Measurements from ENCODE around the gene NOXRED1.
A peak's percentile ranks its signal among the peaks of the same experiment; 100 is the strongest.

NOXRED1 gene, protein sequence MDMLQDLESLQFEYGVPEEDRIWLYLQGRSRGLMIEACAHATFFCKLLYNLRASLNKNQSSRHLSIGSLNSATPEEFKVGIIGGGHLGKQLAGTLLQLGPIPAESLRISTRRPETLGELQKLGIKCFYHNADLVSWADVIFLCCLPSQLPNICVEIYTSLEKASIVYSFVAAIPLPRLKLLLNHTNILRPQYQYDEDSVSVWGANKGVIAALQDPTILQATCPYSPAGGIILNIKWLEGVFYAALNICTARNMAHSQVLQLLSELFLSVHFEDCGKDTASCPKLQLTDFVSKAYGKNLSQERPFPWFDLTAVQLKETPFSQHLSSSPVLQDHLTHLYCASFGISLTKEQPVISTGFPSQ

GRCh38 chr14:77423423-77423822, at the start of gene NOXRED1:
NOXRED1 (minus strand) TSS chr14:77423523; CDS start chr14:77422889, 634 bp downstream.
- Mint-ChIP-seq H3K36me3 (ENCODE audit: low read depth) (peaks cover 84% of the 10 kb centered on the region), H3K4me1 (no peaks in the 10 kb centered on the region), H3K27me3 (ENCODE audit: low read depth, poor library complexity) (peaks cover 3% of the 10 kb centered on the region), H3K27ac (no peak within 1 kb of the TSS), H3K9me3 (peaks cover 28% of the 10 kb centered on the region), H3K4me3 (no peak within 1 kb of the TSS)
- DNase-seq = no peak
- TF ChIP-seq, protein P1, sequence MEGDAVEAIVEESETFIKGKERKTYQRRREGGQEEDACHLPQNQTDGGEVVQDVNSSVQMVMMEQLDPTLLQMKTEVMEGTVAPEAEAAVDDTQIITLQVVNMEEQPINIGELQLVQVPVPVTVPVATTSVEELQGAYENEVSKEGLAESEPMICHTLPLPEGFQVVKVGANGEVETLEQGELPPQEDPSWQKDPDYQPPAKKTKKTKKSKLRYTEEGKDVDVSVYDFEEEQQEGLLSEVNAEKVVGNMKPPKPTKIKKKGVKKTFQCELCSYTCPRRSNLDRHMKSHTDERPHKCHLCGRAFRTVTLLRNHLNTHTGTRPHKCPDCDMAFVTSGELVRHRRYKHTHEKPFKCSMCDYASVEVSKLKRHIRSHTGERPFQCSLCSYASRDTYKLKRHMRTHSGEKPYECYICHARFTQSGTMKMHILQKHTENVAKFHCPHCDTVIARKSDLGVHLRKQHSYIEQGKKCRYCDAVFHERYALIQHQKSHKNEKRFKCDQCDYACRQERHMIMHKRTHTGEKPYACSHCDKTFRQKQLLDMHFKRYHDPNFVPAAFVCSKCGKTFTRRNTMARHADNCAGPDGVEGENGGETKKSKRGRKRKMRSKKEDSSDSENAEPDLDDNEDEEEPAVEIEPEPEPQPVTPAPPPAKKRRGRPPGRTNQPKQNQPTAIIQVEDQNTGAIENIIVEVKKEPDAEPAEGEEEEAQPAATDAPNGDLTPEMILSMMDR (IDR thresholded peaks at IDR 0.05) = no peak

- Mint-ChIP-seq H3K9me3 (no peaks in the 10 kb centered on the region), H3K36me3 (ENCODE audit: low read depth) (peaks cover 37% of the 10 kb centered on the region), H3K4me1 (peaks cover 43% of the 10 kb centered on the region), H3K27me3 (ENCODE audit: low read depth, poor library complexity) (peaks cover under 1% of the 10 kb centered on the region), H3K27ac (peak overlapping the region; percentile 59), H3K4me3 (no peak overlapping the region)
- no peak for DNase-seq
- TF ChIP-seq, protein P1 (IDR thresholded peaks at IDR 0.05) = no peak
Observed at GRCh38 chr14:77470224-77470870, 47.0 kb upstream of the NOXRED1 start.

DNA sequence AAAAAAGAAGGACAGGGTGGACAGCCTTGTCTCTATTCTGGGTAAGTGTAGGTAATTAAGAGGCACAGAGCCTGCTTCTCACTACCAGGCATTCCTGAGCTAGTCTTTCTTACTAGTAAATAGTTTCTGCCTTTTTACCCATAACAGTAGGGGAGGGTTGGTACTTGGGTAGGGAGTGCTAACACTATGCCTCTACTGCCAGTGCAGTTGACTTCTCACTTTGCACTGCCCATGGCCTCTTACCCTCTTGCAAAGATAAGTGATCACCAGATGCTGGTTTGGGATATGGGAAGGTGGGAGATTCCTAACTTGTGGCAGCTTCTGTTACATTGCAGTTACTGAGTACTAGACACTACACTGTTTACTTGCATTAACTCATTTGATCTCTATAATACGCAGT, 46.2 kb upstream of the NOXRED1 start:
- Mint-ChIP-seq H3K4me1 (peaks cover 35% of the 10 kb centered on the region), H3K9me3 (no peaks in the 10 kb centered on the region), H3K36me3 (ENCODE audit: low read depth) (peaks cover 45% of the 10 kb centered on the region), H3K27ac (peak overlapping the region; percentile 81), H3K4me3 (no peak overlapping the region), H3K27me3 (ENCODE audit: low read depth, poor library complexity) (no peaks in the 10 kb centered on the region)
- DNase-seq = no peak
- TF ChIP-seq, protein P1 (IDR thresholded peaks at IDR 0.05) = no peak

DNA sequence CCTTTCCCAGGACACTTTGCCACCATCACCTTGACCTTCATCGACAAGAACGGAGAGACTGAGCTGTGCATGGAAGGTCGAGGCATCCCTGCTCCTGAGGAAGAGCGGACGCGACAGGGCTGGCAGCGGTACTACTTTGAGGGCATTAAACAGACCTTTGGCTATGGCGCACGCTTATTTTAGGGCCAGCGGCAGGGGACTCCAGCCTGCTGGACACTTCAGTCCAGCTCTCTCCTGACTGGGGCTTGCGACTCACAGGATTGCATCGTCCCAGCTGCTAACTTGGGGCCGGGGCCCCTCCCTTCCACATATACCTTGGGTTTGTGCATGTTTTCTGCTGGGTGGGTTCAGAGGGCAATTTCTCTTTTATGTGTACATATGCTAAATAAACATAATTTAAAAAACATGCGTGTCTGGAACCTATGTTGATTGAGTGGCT, 45.8 kb upstream of the NOXRED1 start:
- H3K27ac Mint-ChIP-seq = peak overlapping the region; percentile 81
- no peak overlapping the region for H3K4me3 Mint-ChIP-seq
- DNase-seq = no peak
- H3K4me1 Mint-ChIP-seq = peaks cover 30% of the 10 kb centered on the region
- no peaks in the 10 kb centered on the region for H3K27me3 Mint-ChIP-seq (ENCODE audit: low read depth, poor library complexity)
- TF ChIP-seq, protein P1 (IDR thresholded peaks at IDR 0.05) = no peak
- H3K9me3 Mint-ChIP-seq = no peaks in the 10 kb centered on the region
- H3K36me3 Mint-ChIP-seq (ENCODE audit: low read depth) = peaks cover 48% of the 10 kb centered on the region

GRCh38 chr14:77467801-77468200, 44.5 kb upstream of the NOXRED1 start:
- DNase-seq = no peak
- H3K4me3 Mint-ChIP-seq = no peak overlapping the region
- H3K36me3 Mint-ChIP-seq (ENCODE audit: low read depth) = peaks cover 54% of the 10 kb centered on the region
- no peaks in the 10 kb centered on the region for H3K27me3 Mint-ChIP-seq (ENCODE audit: low read depth, poor library complexity)
- TF ChIP-seq, protein P1 (IDR thresholded peaks at IDR 0.05) = no peak
- H3K4me1 Mint-ChIP-seq = peaks cover 17% of the 10 kb centered on the region
- no peak overlapping the region for H3K27ac Mint-ChIP-seq
- no peaks in the 10 kb centered on the region for H3K9me3 Mint-ChIP-seq

Data from nephron progenitor cell (in vitro differentiated cells).